GM18498 (cell line): ENCODE results near the gene KCNF1.
"Not testable (repeated sequence)": the region's sequence is repeated elsewhere in the genome, so short reads cannot be mapped to it uniquely, and the experiment has no call there.

Source experiments
- ATAC-seq: cut with Tn5 transposase; IDR thresholded peaks from one replicate; pipeline ENCODE4 v1.9.1; 2021; ENCODE audit warnings: mild to moderate bottlenecking, moderate library complexity; ENCODE audit not compliant: unreplicated experiment

KCNF1 gene

GRCh38 chr2:10935953-10936942, 24.5 kb downstream of the KCNF1 start:
- ATAC-seq, result no peak

GRCh38 chr2:10939058-10939457, 27.3 kb downstream of the KCNF1 start:
- no peak for ATAC-seq

DNA sequence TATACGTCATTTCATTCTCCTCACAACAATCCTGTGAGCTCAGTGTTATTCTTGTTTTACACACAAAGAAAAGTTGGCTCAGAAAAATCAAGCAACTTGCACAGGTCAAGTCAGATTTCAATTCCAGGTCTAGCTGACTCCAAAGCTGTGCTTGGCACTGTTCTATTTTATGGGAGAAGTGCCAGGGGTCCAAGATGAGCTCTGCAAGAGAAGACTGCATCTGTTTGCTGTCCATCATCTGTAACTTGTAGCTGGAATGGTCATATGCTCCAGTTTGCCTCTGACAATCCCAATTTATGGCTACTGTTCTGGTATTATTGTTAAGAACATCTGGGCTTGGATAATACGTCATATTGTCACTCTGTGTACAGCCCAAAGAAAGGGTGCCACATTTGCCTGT, 28.9 kb downstream of the KCNF1 start:
- ATAC-seq, result no peak

DNA sequence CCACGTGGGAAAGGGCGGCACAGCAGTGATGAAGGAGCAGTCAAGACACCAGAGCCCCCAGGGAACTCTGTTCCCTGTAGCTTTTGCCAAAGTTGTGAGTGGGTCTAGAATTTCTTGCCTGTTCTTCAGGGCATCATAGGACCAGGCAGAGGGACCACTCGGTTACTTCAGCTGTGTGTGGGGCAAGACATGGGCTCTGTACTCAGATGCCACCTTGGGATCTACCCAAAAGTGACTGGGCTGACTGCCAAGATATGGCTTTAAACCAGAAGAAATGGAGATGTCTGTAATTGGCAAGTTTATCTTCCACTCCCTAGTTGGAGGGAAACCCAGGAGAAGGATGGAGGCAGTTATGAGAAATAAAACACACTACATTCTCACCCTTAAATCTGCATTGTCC, 29.6 kb downstream of the KCNF1 start:
- ATAC-seq, result no peak

GRCh38 chr2:10944799-10945198, 33.1 kb downstream of the KCNF1 start:
- no peak for ATAC-seq

DNA sequence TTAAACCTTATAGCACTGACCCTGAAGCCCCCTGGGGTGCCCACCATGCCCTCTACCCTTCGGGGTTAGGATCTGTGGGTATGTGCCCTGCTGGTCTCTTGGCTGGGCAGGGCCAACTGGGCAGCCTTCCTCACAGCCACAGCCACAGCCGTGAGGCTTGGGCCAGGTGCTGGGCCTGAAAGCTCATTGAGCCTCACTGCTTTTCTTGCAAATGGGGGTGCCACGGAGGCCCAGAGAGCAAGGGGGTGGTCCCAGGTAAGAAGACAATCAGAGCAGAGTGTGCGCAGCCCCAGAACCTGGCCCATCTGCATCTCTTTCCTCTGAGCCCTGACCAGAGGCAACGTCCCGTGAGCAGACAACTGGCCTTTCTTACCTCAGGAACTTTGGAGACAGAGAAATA, 34.7 kb downstream of the KCNF1 start:
- no peak for ATAC-seq

DNA sequence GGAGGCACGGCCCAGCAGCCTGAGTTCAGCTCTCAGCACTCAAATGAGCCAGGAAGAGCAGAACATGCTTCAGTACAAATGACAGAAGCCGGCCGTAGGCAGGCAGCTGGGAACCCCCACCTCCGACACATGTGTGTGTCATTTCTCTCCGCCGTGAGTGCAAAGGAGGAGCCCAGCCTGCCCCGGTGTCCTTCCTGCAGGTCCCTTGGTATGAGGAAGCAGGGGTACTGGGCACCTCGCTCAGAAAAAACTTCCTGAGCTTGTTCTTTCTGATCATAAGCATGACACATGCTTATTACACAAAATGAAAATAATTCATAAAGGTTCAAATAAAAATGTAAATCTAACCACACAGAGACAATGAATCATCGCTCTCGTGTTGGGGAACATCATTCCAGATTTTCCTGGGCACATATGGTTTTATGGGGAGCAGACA, 35.3 kb downstream of the KCNF1 start:
- ATAC-seq, result no peak

DNA sequence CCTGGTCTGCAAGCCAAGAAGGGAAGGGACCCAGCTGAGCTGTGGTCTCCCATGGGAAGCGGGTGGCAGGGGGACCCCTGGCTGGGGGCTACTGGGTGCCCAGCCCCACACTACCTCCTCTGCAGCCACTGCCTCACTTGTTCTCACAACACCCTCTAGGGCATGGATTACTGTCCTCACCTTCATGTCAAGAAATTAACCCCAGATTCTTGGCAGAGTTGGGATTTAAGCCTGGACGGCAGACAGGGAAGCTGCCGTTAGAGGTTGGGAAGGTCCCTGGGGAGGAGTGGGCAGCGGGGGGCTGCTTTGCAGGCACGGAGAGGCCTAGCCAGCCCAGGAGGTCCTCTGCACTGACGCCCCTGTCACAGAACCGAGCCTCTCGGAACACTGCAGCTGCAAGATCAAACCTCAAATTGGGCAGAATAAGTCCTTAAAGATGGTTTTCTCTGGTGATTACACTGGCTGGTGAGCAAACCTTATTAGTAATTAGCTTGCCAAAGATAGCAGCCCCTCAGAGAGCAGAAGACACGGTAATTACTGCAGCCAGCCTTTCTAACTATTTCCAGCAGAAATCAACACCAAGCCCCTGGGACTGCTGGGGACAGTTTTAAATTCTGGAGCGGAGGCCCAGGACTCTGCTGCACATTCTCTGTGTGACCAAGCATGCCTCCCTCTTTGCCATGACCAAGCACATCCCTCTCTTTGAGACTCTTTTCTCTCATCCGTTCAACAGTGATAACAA, 35.9 kb downstream of the KCNF1 start:
- ATAC-seq, result no peak

DNA sequence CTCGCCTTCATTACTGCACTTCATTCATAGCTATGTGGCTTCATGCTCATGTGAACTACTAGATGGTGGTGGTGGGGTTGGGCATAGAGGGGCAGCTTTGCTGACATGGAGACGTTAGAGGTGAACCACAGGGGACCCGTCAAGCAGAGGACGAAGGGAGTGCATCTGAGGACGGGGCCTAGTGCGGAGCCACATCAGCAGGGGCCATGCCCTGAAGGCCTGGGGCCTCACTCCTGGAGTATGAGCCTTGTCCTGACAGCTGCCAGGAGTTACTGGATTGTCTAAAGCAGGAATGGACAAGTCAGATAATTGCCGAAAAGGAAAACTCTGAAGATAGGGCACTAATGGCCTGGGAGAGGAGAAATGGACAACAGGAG, 36.4 kb downstream of the KCNF1 start:
- no peak for ATAC-seq

DNA sequence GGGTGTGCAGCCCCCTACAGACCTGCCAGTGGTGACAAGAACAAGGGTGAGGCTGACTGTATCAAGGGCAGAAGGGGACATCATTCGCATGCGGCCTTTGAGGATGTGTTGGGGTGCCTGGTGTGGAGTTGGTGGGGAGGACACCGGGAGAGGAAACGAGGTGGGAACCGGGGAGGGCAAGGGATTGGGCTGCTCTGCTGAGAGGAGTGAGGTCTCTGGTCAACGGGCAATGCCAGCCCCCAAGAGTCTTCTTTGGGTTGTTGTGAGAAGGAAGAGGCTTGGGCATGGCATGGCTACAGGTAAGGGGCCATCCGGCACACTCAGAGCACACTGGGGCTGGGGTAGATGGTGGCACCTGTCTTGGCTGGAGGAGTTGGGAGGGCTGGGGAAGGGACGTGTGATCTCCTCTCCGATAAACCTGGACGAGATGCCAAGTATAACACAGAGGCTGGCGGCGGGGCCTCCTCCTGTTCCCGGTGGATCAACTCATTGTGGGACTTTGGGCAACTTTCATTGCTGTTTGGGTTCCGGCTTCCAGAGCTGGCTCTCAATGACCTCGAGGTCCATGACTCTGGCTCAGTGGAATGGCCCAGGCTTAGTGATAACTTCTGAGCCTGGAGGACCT, 37.0 kb downstream of the KCNF1 start:
- ATAC-seq, result no peak

DNA sequence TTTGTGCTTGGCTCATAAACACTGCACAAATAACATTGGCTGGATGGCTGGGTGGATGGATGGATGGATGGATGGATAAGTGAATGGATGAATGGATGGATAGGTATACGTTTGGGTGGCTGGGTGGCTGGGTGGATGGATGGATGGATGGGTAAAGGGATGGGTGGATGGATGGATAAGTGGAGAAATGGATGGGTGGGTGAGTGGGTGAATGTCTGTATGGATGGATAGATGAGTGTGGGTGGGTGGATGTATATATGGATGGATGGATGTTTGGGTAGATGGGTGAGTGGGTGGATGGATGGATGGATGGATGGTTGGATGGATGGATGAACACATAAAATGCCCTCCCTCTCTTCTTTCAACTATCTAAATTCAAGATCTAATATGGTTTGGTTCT, 38.1 kb downstream of the KCNF1 start:
- ATAC-seq, result no peak

DNA sequence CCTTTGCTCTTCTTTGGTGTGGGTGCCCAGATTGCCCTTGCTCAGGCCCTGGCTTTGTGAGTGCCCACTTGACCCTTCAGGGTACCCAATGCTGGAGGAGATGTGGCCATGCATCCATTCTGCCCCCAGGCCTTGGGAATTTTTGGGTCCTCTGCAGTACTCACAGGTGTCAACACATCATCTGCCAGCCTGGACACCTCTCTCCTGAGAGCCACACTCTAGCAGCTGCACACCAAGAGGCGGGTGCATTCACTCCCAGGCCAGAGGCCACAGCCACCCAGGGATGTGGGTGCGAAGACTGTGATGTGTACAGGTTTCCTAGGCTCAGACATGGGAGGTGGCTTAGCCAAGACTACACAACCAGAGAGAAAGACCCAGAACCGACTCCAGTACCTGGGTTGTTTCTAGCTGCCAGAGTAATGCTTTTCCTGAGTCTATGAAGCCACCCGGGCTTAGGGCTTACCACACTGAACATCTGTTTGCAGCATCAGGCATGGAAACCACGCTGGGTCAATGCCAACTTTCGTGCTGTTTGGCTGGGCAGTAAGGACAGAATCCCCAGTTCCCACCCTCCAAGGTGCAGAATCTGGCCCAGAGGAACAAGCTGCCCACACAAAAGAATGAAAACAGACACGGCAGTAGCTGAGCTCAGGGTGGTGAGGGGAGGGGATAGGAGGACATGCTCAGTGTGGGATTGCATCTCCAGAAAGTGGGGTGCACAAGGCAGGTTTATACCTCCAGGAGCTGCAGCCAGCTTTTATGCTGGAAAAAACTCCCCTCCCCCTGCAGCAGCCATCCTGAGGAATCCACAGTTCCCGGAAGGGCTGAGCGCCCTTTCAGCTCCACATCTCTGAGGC, 40.1 kb downstream of the KCNF1 start:
- no peak for ATAC-seq

GRCh38 chr2:10954416-10954815, 42.7 kb downstream of the KCNF1 start:
- ATAC-seq, result no peak

GRCh38 chr2:10954856-10955818, 43.4 kb downstream of the KCNF1 start:
- no peak for ATAC-seq

DNA sequence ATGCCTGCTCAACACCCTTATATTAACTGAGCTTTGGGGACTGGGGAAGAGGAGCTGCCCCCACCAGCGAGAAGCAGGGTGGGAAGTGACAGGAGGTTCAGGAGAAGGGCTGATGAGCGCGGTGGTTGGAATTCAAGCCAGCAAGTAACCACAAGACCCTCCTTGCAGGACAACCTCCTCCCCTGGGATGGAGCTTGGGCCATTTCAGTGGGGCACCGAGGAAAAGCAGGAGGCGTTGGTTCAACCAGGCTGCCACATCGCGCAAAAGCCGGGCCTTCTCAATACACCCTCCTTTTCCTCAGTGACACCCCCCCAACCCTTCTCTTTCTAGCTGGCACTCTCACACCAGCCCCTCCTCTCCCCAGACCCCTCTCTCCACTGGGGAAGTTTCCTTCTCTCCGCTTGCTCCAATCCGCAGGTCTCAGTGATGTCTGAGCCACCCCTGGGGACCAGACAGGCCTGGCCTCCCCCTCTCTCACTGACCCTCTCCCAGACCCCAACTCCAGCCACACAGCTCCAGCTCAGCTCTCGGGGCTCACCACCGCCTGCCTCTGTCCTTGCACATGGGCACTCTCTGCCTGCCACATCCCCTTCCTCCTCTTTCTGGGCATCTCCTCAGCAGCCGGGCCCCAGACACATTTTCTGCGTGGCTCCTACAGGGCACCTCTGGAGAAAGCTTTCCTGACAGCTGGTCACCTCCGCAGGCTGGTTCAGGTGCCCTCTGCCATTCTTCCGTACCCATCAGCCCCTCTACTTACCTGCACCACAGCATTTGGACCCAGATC, 44.5 kb downstream of the KCNF1 start:
- ATAC-seq, result no peak

- no peak for ATAC-seq
Observed at GRCh38 chr2:10957391-10957790, 45.7 kb downstream of the KCNF1 start.

DNA sequence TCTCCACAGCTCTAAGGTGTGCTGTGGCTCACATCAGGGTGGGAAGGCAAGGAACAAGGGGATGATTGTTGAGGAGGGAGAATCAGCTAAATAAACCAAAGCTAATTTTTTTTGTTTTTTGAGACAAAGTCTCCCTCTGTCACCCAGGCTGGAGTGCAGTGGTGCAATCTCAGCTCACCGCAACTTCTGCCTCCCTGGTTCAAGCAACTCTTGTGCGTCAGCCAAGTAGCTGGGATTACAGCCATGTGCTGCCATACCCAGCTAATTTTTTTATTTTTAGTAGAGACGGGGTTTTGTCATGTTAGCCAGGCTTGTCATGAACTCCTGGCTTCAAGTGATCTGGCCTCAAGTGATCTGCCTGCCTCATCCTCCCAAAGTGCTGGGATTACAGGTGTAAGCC, 46.7 kb downstream of the KCNF1 start:
- not testable (repeated sequence) for ATAC-seq

- no peak for ATAC-seq
Observed at GRCh38 chr2:10960606-10961489, 49.1 kb downstream of the KCNF1 start.
